ENCODE measurements around the gene C1orf216. TPM values are rescaled to one million over a fixed set of nuclear protein-coding genes. Genes with fewer than 3 reads are reported as not detected.

C1orf216 gene
- total and polyA plus RNA-seq, 2 experiments from 2014 or later, result 8.9 to 9.1 TPM

DNA sequence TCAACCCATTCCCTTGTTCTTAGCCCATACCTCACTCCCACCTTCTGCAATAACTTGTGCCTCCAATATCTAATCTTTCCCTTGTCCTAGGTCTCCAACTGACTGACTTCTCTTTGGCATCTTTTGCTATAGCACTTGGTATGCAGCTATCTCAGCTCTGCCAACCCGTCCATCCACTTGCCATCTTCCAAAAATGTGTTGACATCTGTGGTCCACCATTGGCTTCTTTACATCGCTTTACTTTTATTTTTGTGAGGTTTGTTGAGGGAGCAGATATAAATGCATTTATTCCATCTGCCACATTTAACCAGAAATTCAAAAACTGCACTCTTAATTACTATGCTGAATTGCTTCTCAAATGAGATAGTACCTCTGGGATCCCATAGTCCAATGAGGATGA is 52.5 kb downstream of the C1orf216 start:
- H3K27me3 ChIP-seq, result peaks cover 15% of the 10 kb centered on the region
- H2AFZ ChIP-seq, result no peak overlapping the region
- TF ChIP-seq, protein P1, sequence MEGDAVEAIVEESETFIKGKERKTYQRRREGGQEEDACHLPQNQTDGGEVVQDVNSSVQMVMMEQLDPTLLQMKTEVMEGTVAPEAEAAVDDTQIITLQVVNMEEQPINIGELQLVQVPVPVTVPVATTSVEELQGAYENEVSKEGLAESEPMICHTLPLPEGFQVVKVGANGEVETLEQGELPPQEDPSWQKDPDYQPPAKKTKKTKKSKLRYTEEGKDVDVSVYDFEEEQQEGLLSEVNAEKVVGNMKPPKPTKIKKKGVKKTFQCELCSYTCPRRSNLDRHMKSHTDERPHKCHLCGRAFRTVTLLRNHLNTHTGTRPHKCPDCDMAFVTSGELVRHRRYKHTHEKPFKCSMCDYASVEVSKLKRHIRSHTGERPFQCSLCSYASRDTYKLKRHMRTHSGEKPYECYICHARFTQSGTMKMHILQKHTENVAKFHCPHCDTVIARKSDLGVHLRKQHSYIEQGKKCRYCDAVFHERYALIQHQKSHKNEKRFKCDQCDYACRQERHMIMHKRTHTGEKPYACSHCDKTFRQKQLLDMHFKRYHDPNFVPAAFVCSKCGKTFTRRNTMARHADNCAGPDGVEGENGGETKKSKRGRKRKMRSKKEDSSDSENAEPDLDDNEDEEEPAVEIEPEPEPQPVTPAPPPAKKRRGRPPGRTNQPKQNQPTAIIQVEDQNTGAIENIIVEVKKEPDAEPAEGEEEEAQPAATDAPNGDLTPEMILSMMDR (IDR thresholded peaks at IDR 0.05; ENCODE audit: poor library complexity), result no peak
- TF ChIP-seq EZH2 (IDR thresholded peaks at IDR 0.05; ENCODE audit: borderline replicate concordance) (no peak), EZH2phosphoT487 (IDR thresholded peaks at IDR 0.05; ENCODE audit: low read depth, severe bottlenecking, unreplicated experiment) (no peak)
- no peaks in the 10 kb centered on the region for H3K4me1 ChIP-seq (ENCODE audit: insufficient read depth)
- H3K4me2 ChIP-seq, result no peak overlapping the region
- H3K79me2 ChIP-seq, result no peaks in the 10 kb centered on the region
- DNase-seq (ENCODE audit: low spot score), result no peak
- 81% methylated on average over 2 of the region's 2 CpGs for WGBS (ENCODE audit: low lambda C conversion rate, missing lambda C conversion rate)
- H4K20me1 ChIP-seq (ENCODE audit: insufficient read depth, poor library complexity, severe bottlenecking), result no peaks in the 10 kb centered on the region
- no peak overlapping the region for H3K27ac ChIP-seq
- H3K4me3 ChIP-seq, result no peak overlapping the region
- no peaks in the 10 kb centered on the region for H3K9me2 ChIP-seq (replicated peaks; ENCODE audit: insufficient read depth)
- no peaks in the 10 kb centered on the region for H3K9me3 ChIP-seq (ENCODE audit: low read depth)
- H3K36me3 ChIP-seq (replicated peaks; ENCODE audit: insufficient read depth, low read depth), result no peaks in the 10 kb centered on the region

Other genes with a start within 250 kb of the C1orf216 start
- 77.7 and 82.3 TPM in 2 replicates for gene KIAA0319L, start 161.5 kb downstream of the C1orf216 start, total RNA-seq
- 41.5 and 56.3 TPM in 2 replicates for gene KIAA0319L, start 161.5 kb downstream of the C1orf216 start, polyA plus RNA-seq
- gene NCDN, start 161.1 kb downstream of the C1orf216 start, total RNA-seq, result 11.4 and 19.6 TPM in 2 replicates
- gene NCDN, start 161.1 kb downstream of the C1orf216 start, polyA plus RNA-seq, result 25.7 and 28.5 TPM in 2 replicates
- not detected in 2 replicates for gene TFAP2E, start 145.6 kb downstream of the C1orf216 start, total RNA-seq
- gene TFAP2E, start 145.6 kb downstream of the C1orf216 start, polyA plus RNA-seq, result 0.81 TPM in 1 of 2 replicates, not detected in the other
- gene PSMB2, start 77.4 kb downstream of the C1orf216 start, total RNA-seq, result 42.6 and 44.8 TPM in 2 replicates
- gene PSMB2, start 77.4 kb downstream of the C1orf216 start, polyA plus RNA-seq, result 93.8 and 98.8 TPM in 2 replicates
- gene CLSPN, start 51.1 kb upstream of the C1orf216 start, total RNA-seq, result 3.7 and 4.7 TPM in 2 replicates
- gene CLSPN, start 51.1 kb upstream of the C1orf216 start, polyA plus RNA-seq, result 2.2 and 2.9 TPM in 2 replicates
- gene AGO4, start 89.1 kb upstream of the C1orf216 start, total RNA-seq, result 8.3 and 12.4 TPM in 2 replicates
- gene AGO4, start 89.1 kb upstream of the C1orf216 start, polyA plus RNA-seq, result 3.7 and 5.2 TPM in 2 replicates
- 17.8 and 22.2 TPM in 2 replicates for gene AGO1, start 164.3 kb upstream of the C1orf216 start, total RNA-seq
- 7.6 and 8.6 TPM in 2 replicates for gene AGO1, start 164.3 kb upstream of the C1orf216 start, polyA plus RNA-seq
- 24.4 and 32.8 TPM in 2 replicates for gene AGO3, start 212.2 kb upstream of the C1orf216 start, total RNA-seq
- 16.9 and 23.3 TPM in 2 replicates for gene AGO3, start 212.2 kb upstream of the C1orf216 start, polyA plus RNA-seq

Data from hepatocyte (in vitro differentiated cells).